KMS-11 (cell line): ENCODE measurements around the gene MICAL2.

Experiments
- H2AFZ ChIP-seq: fragments of 200-600 bp; sonication (generic); 2 replicates; pipeline ENCODE4 v1.6.1; 2016; ENCODE audit warnings: antibody characterized with exemption, mixed run types, low read depth
- H3K27ac ChIP-seq: fragments of 200-600 bp; sonication (generic); 2 replicates; pipeline ENCODE4 v1.6.1; 2016; ENCODE audit warnings: mild to moderate bottlenecking, mixed run types
- H3K27me3 ChIP-seq: fragments of 200-600 bp; sonication (generic); 2 replicates; pipeline ENCODE4 v1.6.1; 2017; ENCODE audit warnings: mild to moderate bottlenecking, low read depth, mixed run types, moderate library complexity; ENCODE audit not compliant: insufficient read depth
- H3K36me3 ChIP-seq: fragments of 200-600 bp; sonication (generic); 2 replicates; pipeline ENCODE4 v1.6.1; 2017; ENCODE audit warnings: mild to moderate bottlenecking, mixed run types; ENCODE audit not compliant: insufficient read depth
- H3K4me1 ChIP-seq: fragments of 200-600 bp; sonication (generic); 2 replicates; pipeline ENCODE4 v1.6.1; 2016; ENCODE audit warnings: mild to moderate bottlenecking, low read depth, mixed run types; ENCODE audit not compliant: poor library complexity, severe bottlenecking
- H3K4me2 ChIP-seq: fragments of 200-600 bp; sonication (generic); 2 replicates; pipeline ENCODE4 v1.7.0; 2016; ENCODE audit warnings: mild to moderate bottlenecking, mixed run types
- H3K4me3 ChIP-seq: fragments of 200-600 bp; sonication (generic); IDR thresholded peaks from 2 replicates; pipeline ENCODE4 v1.6.1; 2017; ENCODE audit warnings: low read depth, low read length, mixed read lengths; ENCODE audit not compliant: insufficient read depth
- H3K79me2 ChIP-seq: fragments of 200-600 bp; sonication (generic); 2 replicates; pipeline ENCODE4 v1.6.1; 2016; ENCODE audit warnings: low read depth, mixed run types; ENCODE audit not compliant: insufficient read depth
- H3K9ac ChIP-seq: fragments of 200-600 bp; sonication (generic); 2 replicates; pipeline ENCODE4 v1.6.1; 2016; ENCODE audit warnings: mild to moderate bottlenecking, mixed run types
- H4K20me1 ChIP-seq: fragments of 200-600 bp; sonication (generic); 2 replicates; pipeline ENCODE4 v1.6.1; 2016; ENCODE audit warnings: mild to moderate bottlenecking, mixed run types; ENCODE audit not compliant: insufficient read depth
- CTCF ChIP-seq: fragments of 200-600 bp; sonication (generic); conservative IDR thresholded peaks from 2 replicates; pipeline ENCODE4 v1.6.1; 2017; ENCODE audit warnings: low read depth, mild to moderate bottlenecking, antibody characterized with exemption, low read length, moderate library complexity, mixed read lengths

MICAL2 gene

GRCh38 chr11:12125609-12126149, 15.3 kb downstream of the MICAL2 start:
- Histone ChIP-seq H3K4me2 (no peak overlapping the region), H3K9ac (no peak overlapping the region)

GRCh38 chr11:12126344-12127019, 16.1 kb downstream of the MICAL2 start:
- Histone ChIP-seq H3K9ac (no peak overlapping the region), H3K79me2 (no peaks in the 10 kb centered on the region), H3K27ac (no peak overlapping the region), H3K4me2 (no peak overlapping the region), H4K20me1 (no peaks in the 10 kb centered on the region), H2AFZ (no peak overlapping the region), H3K27me3 (no peaks in the 10 kb centered on the region), H3K4me3 (no peak overlapping the region), H3K36me3 (no peaks in the 10 kb centered on the region), H3K4me1 (peaks cover 12% of the 10 kb centered on the region)
- no peak for TF ChIP-seq CTCF

More at GRCh38 chr11:12125609-12126149, 15.3 kb downstream of the MICAL2 start:
- no peaks in the 10 kb centered on the region for H3K27me3 ChIP-seq
- no peaks in the 10 kb centered on the region for H3K36me3 ChIP-seq
- no peak for TF ChIP-seq CTCF
- no peak overlapping the region for H3K27ac ChIP-seq
- peaks cover 12% of the 10 kb centered on the region for H3K4me1 ChIP-seq
- no peaks in the 10 kb centered on the region for H4K20me1 ChIP-seq
- H3K4me3 ChIP-seq: no peak overlapping the region
- no peak overlapping the region for H2AFZ ChIP-seq
- no peaks in the 10 kb centered on the region for H3K79me2 ChIP-seq

DNA sequence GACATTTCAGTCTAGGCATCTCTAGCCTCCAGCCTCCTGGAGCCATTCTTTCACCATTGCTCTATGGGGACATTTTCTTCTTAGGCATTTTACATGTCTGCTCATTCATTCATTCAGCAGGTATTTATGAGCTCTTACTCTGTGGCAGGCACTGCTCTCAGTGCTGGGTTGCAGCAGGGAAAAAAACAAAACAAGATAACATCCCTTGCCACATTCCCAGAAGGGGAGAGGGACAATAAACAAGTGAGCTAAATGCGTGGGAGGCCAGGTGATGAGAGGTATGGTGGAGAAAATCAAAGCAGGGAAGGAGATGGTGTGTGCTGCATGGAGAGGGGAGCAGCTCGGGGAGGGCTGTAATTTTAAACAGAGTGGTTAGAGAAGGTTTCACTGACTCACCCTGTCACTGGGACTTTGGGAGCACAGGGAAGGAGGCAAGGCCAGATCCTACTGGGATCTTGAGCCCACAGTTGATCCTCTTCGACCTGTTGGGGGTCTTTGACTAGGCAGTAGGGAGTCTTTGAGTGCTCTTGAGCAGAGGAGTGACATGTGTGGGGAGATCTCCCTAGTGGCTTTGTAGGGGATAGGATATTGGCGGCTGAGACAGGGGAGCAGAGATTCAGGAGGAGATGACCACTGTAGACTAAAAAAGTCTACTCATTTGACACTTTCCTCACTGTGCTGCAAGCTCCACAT, 17.0 kb downstream of the MICAL2 start:
- Histone ChIP-seq H3K9ac (no peak overlapping the region), H4K20me1 (no peaks in the 10 kb centered on the region), H3K27ac (no peak overlapping the region), H3K27me3 (no peaks in the 10 kb centered on the region), H3K36me3 (no peaks in the 10 kb centered on the region), H3K4me2 (no peak overlapping the region), H3K4me3 (no peak overlapping the region), H2AFZ (no peak overlapping the region), H3K4me1 (peaks cover 12% of the 10 kb centered on the region), H3K79me2 (no peaks in the 10 kb centered on the region)
- no peak for TF ChIP-seq CTCF

- H3K79me2 ChIP-seq: no peaks in the 10 kb centered on the region
- H4K20me1 ChIP-seq: no peaks in the 10 kb centered on the region
- H3K4me3 ChIP-seq: no peak overlapping the region
- H3K27me3 ChIP-seq: no peaks in the 10 kb centered on the region
- no peaks in the 10 kb centered on the region for H3K36me3 ChIP-seq
- H2AFZ ChIP-seq: no peak overlapping the region
- no peak overlapping the region for H3K27ac ChIP-seq
- peaks cover 12% of the 10 kb centered on the region for H3K4me1 ChIP-seq
- no peak for TF ChIP-seq CTCF
- H3K4me2 ChIP-seq: no peak overlapping the region
- H3K9ac ChIP-seq: no peak overlapping the region
Observed at GRCh38 chr11:12128301-12128751, 17.9 kb downstream of the MICAL2 start.
